ENCODE data around the gene NR5A1. TPM values are rescaled to one million over a fixed set of nuclear protein-coding genes. Genes with fewer than 3 reads are reported as not detected.

The NR5A1 gene
- polyA plus RNA-seq, 2 of the 4 experiments (the other 2 are of a cell fraction), result not detected

- ChIA-PET POLR2A (no interaction called here), CTCF (interaction anchor here (0.6 to 2.8 kb wide), 3 partner anchors 12 to 165 kb away, joined by 3 to 14 read pairs (median 8); no protein-coding TSS in a partner anchor)
- no peak overlapping the region for H3K4me2 ChIP-seq
- no peaks in the 10 kb centered on the region for H3K4me1 ChIP-seq
- TF ChIP-seq NR3C1 (IDR thresholded peaks at IDR 0.05), result no peak
- no peak for TF ChIP-seq BHLHE40 (IDR thresholded peaks at IDR 0.05; ENCODE audit: low read depth, low read length)
- TF ChIP-seq ESRRA (IDR thresholded peaks at IDR 0.05; ENCODE audit: borderline replicate concordance, low read length), result no peak
- no peak for TF ChIP-seq GATA3 (IDR thresholded peaks at IDR 0.05; ENCODE audit: borderline replicate concordance)
- TF ChIP-seq CTCF (IDR thresholded peaks at IDR 0.05), result no peak
- no peak for TF ChIP-seq HES2 (IDR thresholded peaks at IDR 0.05)
- no peak for TF ChIP-seq FOSB (CRISPR knock-in tag; IDR thresholded peaks at IDR 0.05)
- TF ChIP-seq HEYL (CRISPR knock-in tag; IDR thresholded peaks at IDR 0.05), result no peak
- no peak for TF ChIP-seq SMC3 (IDR thresholded peaks at IDR 0.05)
- no peak for TF ChIP-seq FOXS1 (CRISPR knock-in tag; IDR thresholded peaks at IDR 0.05)
- no peak for TF ChIP-seq HMGXB4 (CRISPR knock-in tag; IDR thresholded peaks at IDR 0.05; ENCODE audit: borderline replicate concordance)
- no peak for TF ChIP-seq MYC (IDR thresholded peaks at IDR 0.05; ENCODE audit: borderline replicate concordance, low read length)
- TF ChIP-seq KDM1A (IDR thresholded peaks at IDR 0.05; ENCODE audit: low read depth), result no peak
- TF ChIP-seq CEBPB (IDR thresholded peaks at IDR 0.05), result no peak
- TF ChIP-seq NPAS2 (CRISPR knock-in tag; IDR thresholded peaks at IDR 0.05; ENCODE audit: borderline replicate concordance), result no peak
- TF ChIP-seq BCL3 (IDR thresholded peaks at IDR 0.05), result no peak
- no peak for TF ChIP-seq CHD2 (IDR thresholded peaks at IDR 0.05; ENCODE audit: low read length, partially characterized antibody)
- no peak for DNase-seq (ENCODE audit: low read depth in 1 of 2, low spot score in 1 of 2)
- 76% methylated on average over 5 of the region's 5 CpGs for WGBS (ENCODE audit: missing lambda C conversion rate)
- H3K4me3 ChIP-seq, result no peak overlapping the region
- ATAC-seq, result no peak
- FAIRE-seq, result no peak
- no peaks in the 10 kb centered on the region for H3K9me3 ChIP-seq
- H3K27ac ChIP-seq, result no peak overlapping the region
Observed at GRCh38 chr9:124517600-124517999, 10.4 kb upstream of the NR5A1 start.

- POLR2A ChIA-PET, result interaction anchor here (0.6 kb wide), 1 partner anchor 46 kb away, joined by 5 read pairs; no protein-coding TSS in a partner anchor
- FAIRE-seq (no peak), DNase-seq (ENCODE audit: low read depth in 1 of 2, low spot score in 1 of 2) (no peak), ATAC-seq (no peak)
- H3K4me1 ChIP-seq, result no peaks in the 10 kb centered on the region
- H3K4me2 ChIP-seq, result no peak overlapping the region
- no peaks in the 10 kb centered on the region for H3K9me3 ChIP-seq
- no peak overlapping the region for H3K27ac ChIP-seq
- WGBS (ENCODE audit: missing lambda C conversion rate), result 86% methylated on average over 5 of the region's 5 CpGs
- CTCF ChIA-PET, result interaction anchor here (0.6 to 2.1 kb wide), 5 partner anchors 10 to 77 kb away, joined by 3 to 8 read pairs (median 4); no protein-coding TSS in a partner anchor
- no peak overlapping the region for H3K4me3 ChIP-seq
- TF ChIP-seq ATOH8 (CRISPR knock-in tag; IDR thresholded peaks at IDR 0.05; ENCODE audit: low read depth) (no peak), FOXS1 (CRISPR knock-in tag; IDR thresholded peaks at IDR 0.05) (no peak), CBX8 (IDR thresholded peaks at IDR 0.05) (no peak), MAFK (IDR thresholded peaks at IDR 0.05; ENCODE audit: partially characterized antibody) (no peak), REST (IDR thresholded peaks at IDR 0.05) (no peak), FOSB (CRISPR knock-in tag; IDR thresholded peaks at IDR 0.05) (no peak), CTCF (IDR thresholded peaks at IDR 0.05) (no peak), EHF (CRISPR knock-in tag; IDR thresholded peaks at IDR 0.05) (no peak), JUNB (IDR thresholded peaks at IDR 0.05) (no peak), E2F6 (IDR thresholded peaks at IDR 0.05; ENCODE audit: borderline replicate concordance, low read depth) (no peak), PHF8 (IDR thresholded peaks at IDR 0.05; ENCODE audit: borderline replicate concordance, low read depth) (no peak)
Observed at GRCh38 chr9:124514874-124515273, 7.7 kb upstream of the NR5A1 start.

Measured in A549 (cell line).